Liver (tissue), 3 donors: ENCODE results near the gene KIZ.

ENCODE experiments used
- ATF3 ChIP-seq: IDR thresholded peaks from 2 replicates; pipeline ENCODE4 v1.6.1; 2016; ENCODE audit warnings: antibody characterized with exemption
- FOXA2 ChIP-seq: IDR thresholded peaks from 2 replicates; pipeline ENCODE4 v1.6.1; 2016; ENCODE audit warnings: antibody characterized with exemption
- JUND ChIP-seq, 2 donors: IDR thresholded peaks; 2 replicates each; pipeline ENCODE4 v1.6.1; 2016; ENCODE audit warnings: antibody characterized with exemption in 2 of 2
- RAD21 ChIP-seq, 2 donors: IDR thresholded peaks; 2 replicates each; pipeline ENCODE4 v1.6.1; 2016; ENCODE audit warnings: antibody characterized with exemption in 2 of 2, mild to moderate bottlenecking in 2 of 2
- REST ChIP-seq: IDR thresholded peaks from 2 replicates; pipeline ENCODE4 v1.6.1; 2016; ENCODE audit warnings: antibody characterized with exemption, mild to moderate bottlenecking
- SP1 ChIP-seq: IDR thresholded peaks from 2 replicates; pipeline ENCODE4 v1.6.1; 2018; ENCODE audit warnings: antibody characterized with exemption, mild to moderate bottlenecking
- TAF1 ChIP-seq: conservative IDR thresholded peaks from 2 replicates; pipeline ENCODE4 v1.6.1; 2016; ENCODE audit warnings: antibody characterized with exemption, mild to moderate bottlenecking
- TF ChIP-seq, protein P1 (sequence below): fragments of 150-350 bp; IDR thresholded peaks from 2 replicates; pipeline ENCODE4 v1.5.1; 2017; ENCODE audit warnings: improper control_type of control experiment, low read depth, low read length; ENCODE audit not compliant: missing input control
- TF ChIP-seq, protein P2 (sequence below): IDR thresholded peaks from 2 replicates; pipeline ENCODE4 v1.6.1; 2016; ENCODE audit warnings: antibody characterized with exemption
- donor health status: healthy.
- donor health status: healthy.

- TF ChIP-seq, protein P1, sequence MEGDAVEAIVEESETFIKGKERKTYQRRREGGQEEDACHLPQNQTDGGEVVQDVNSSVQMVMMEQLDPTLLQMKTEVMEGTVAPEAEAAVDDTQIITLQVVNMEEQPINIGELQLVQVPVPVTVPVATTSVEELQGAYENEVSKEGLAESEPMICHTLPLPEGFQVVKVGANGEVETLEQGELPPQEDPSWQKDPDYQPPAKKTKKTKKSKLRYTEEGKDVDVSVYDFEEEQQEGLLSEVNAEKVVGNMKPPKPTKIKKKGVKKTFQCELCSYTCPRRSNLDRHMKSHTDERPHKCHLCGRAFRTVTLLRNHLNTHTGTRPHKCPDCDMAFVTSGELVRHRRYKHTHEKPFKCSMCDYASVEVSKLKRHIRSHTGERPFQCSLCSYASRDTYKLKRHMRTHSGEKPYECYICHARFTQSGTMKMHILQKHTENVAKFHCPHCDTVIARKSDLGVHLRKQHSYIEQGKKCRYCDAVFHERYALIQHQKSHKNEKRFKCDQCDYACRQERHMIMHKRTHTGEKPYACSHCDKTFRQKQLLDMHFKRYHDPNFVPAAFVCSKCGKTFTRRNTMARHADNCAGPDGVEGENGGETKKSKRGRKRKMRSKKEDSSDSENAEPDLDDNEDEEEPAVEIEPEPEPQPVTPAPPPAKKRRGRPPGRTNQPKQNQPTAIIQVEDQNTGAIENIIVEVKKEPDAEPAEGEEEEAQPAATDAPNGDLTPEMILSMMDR: no peak
- TF ChIP-seq ATF3: no peak
- TF ChIP-seq REST: no peak
- TF ChIP-seq RAD21 (IDR thresholded peaks at IDR 0.05): no peak
- TF ChIP-seq, protein P2, sequence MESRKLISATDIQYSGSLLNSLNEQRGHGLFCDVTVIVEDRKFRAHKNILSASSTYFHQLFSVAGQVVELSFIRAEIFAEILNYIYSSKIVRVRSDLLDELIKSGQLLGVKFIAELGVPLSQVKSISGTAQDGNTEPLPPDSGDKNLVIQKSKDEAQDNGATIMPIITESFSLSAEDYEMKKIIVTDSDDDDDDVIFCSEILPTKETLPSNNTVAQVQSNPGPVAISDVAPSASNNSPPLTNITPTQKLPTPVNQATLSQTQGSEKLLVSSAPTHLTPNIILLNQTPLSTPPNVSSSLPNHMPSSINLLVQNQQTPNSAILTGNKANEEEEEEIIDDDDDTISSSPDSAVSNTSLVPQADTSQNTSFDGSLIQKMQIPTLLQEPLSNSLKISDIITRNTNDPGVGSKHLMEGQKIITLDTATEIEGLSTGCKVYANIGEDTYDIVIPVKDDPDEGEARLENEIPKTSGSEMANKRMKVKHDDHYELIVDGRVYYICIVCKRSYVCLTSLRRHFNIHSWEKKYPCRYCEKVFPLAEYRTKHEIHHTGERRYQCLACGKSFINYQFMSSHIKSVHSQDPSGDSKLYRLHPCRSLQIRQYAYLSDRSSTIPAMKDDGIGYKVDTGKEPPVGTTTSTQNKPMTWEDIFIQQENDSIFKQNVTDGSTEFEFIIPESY: no peak
- TF ChIP-seq TAF1: no peak
- no peak for TF ChIP-seq FOXA2
- no peak for TF ChIP-seq SP1
- TF ChIP-seq JUND (IDR thresholded peaks at IDR 0.05): no peak
Measured at GRCh38 chr20:21077809-21078345, 48.0 kb upstream of the KIZ start.
